NCI-H1105 (cell line): Measurements from ENCODE around the gene TSHZ1.

ENCODE experiments used
- DNase-seq: peaks from one replicate; lab custom pipeline; 2025; lab: John Stamatoyannopoulos, UW

Gene TSHZ1

GRCh38 chr18:75246721-75247610, 36.4 kb downstream of the TSHZ1 start:
- DNase-seq: no peak

- no peak for DNase-seq
These were observed 37.2 kb downstream of the TSHZ1 start for GRCh38 chr18:75247611-75248421.

- DNase-seq: no peak
These were observed 38.0 kb downstream of the TSHZ1 start for GRCh38 chr18:75248426-75249174.

- DNase-seq: no peak
These were observed 38.5 kb downstream of the TSHZ1 start for GRCh38 chr18:75249175-75249518.

GRCh38 chr18:75249672-75250470, 39.3 kb downstream of the TSHZ1 start:
- DNase-seq: no peak

- no peak for DNase-seq
These were observed 39.8 kb downstream of the TSHZ1 start for GRCh38 chr18:75250471-75250821.

- DNase-seq: no peak
These were observed 40.9 kb downstream of the TSHZ1 start for GRCh38 chr18:75251466-75251865.

GRCh38 chr18:75252136-75252535, 41.5 kb downstream of the TSHZ1 start:
- no peak for DNase-seq

GRCh38 chr18:75253043-75253442, 42.4 kb downstream of the TSHZ1 start:
- DNase-seq: no peak

- DNase-seq: no peak
These were observed 43.2 kb downstream of the TSHZ1 start for GRCh38 chr18:75253784-75254183.

GRCh38 chr18:75255094-75255493, 44.5 kb downstream of the TSHZ1 start:
- DNase-seq: no peak

GRCh38 chr18:75256376-75256775, 45.8 kb downstream of the TSHZ1 start:
- DNase-seq: no peak

GRCh38 chr18:75257605-75258004, 47.0 kb downstream of the TSHZ1 start:
- no peak for DNase-seq

GRCh38 chr18:75261430-75262223, 51.0 kb downstream of the TSHZ1 start:
- no peak for DNase-seq

- DNase-seq: no peak
These were observed 51.9 kb downstream of the TSHZ1 start for GRCh38 chr18:75262511-75262910.

GRCh38 chr18:75264195-75264594, 53.6 kb downstream of the TSHZ1 start:
- DNase-seq: no peak

GRCh38 chr18:75264926-75265597, 54.5 kb downstream of the TSHZ1 start:
- DNase-seq: no peak

- DNase-seq: no peak
These were observed 55.3 kb downstream of the TSHZ1 start for GRCh38 chr18:75265872-75266271.

- no peak for DNase-seq
These were observed 57.2 kb downstream of the TSHZ1 start for GRCh38 chr18:75267643-75268363.

- DNase-seq: no peak
These were observed 57.7 kb downstream of the TSHZ1 start for GRCh38 chr18:75268364-75268646.
